ENCODE results near the gene GALE.
"Not testable (repeated sequence)": the region's sequence is repeated elsewhere in the genome, so short reads cannot be mapped to it uniquely, and the experiment has no call there.

- TF ChIP-seq CTCF (conservative IDR thresholded peaks at IDR 0.05; ENCODE audit: low read depth, low read length); EZH2 (IDR thresholded peaks at IDR 0.05; ENCODE audit: low read length, unreplicated experiment): not testable (repeated sequence)
Observed at GRCh38 chr1:23783141-23783540, 17.4 kb downstream of the GALE start.
